Vagina (tissue), 2 donors: ENCODE data around the gene PLA2G4A. TPM values are rescaled to one million over a fixed set of nuclear protein-coding genes. Genes with fewer than 3 reads are reported as not detected.
"Not testable (repeated sequence)": the region's sequence is repeated elsewhere in the genome, so short reads cannot be mapped to it uniquely, and the experiment has no call there.

ENCODE experiments used
- DNase-seq, 2 donors: peaks; one replicate each; pipeline ENCODE4 v3.0.0-alpha.2; 2017; ENCODE audit errors: extremely low spot score in 2 of 2
- H3K27ac ChIP-seq: fragments of 200-600 bp; sonication (generic); one replicate; pipeline ENCODE4 v1.5.1; 2019
- H3K27me3 ChIP-seq: fragments of 200-600 bp; sonication (generic); one replicate; pipeline ENCODE4 v1.5.1; 2019
- H3K36me3 ChIP-seq, 2 donors: fragments of 200-600 bp; sonication (generic); one replicate each; pipeline ENCODE4 v1.5.1; 2017 to 2019
- H3K4me1 ChIP-seq: fragments of 200-600 bp; sonication (generic); one replicate; pipeline ENCODE4 v1.5.1; 2019
- H3K4me3 ChIP-seq, 2 donors: fragments of 200-600 bp; sonication (generic); 1 replicate in 1 of 2; 2 replicates in 1 of 2; pipeline ENCODE4 v1.5.1; 2016 to 2019
- H3K9me3 ChIP-seq: fragments of 200-600 bp; sonication (generic); one replicate; pipeline ENCODE4 v1.5.1; 2019
- POLR2A ChIP-seq, 2 donors: fragments of 450-650 bp; IDR thresholded peaks; one replicate each; pipeline ENCODE4 v1.6.1; 2017; ENCODE audit warnings: antibody characterized with exemption in 2 of 2, mild to moderate bottlenecking in 2 of 2, moderate library complexity in 2 of 2
- POLR2AphosphoS5 ChIP-seq, 2 donors: sonication (generic); formaldehyde crosslinking; IDR thresholded peaks; one replicate each; pipeline ENCODE4 v1.9.0; 2017; ENCODE audit warnings: antibody characterized with exemption in 2 of 2, mild to moderate bottlenecking in 2 of 2, low read depth in 1 of 2; ENCODE audit not compliant: insufficient read depth in 1 of 2
- intact Hi-C: fragments of 100-400 bp; cut with DNase I; formaldehyde crosslinking; loops from one replicate; pipeline ENCODE4 v1.15.1; 2023
- total RNA-seq: library from RNA; depleted of rRNA; stranded (reverse); fragments of >200 nt; gene quantifications from one replicate; pipeline ENCODE4 v1.2.3, GENCODE V29; 2016
- TF ChIP-seq, protein P1 (sequence below), 3 experiments: fragments of 450-650 bp in 2 of 3; fragments of 200-600 bp in 1 of 3; sonication (generic) in 1 of 3; IDR thresholded peaks; one replicate each; pipeline ENCODE4 v1.5.1; 2017 to 2019; ENCODE audit warnings: antibody characterized with exemption in 3 of 3, mild to moderate bottlenecking in 2 of 3, moderate library complexity in 2 of 3

PLA2G4A gene
- total RNA-seq, 1 donor from 2014 or later, result 12.5 TPM

- H3K27me3 ChIP-seq, H3K27ac ChIP-seq, H3K36me3 ChIP-seq, intact Hi-C loops, H3K4me1 ChIP-seq, DNase-seq, H3K9me3 ChIP-seq, H3K4me3 ChIP-seq: not testable (repeated sequence)
These were observed 94.1 kb downstream of the PLA2G4A start for GRCh38 chr1:186922814-186923213.

GRCh38 chr1:186923486-186923885 is 94.7 kb downstream of the PLA2G4A start:
- intact Hi-C loops, result no loop called here
- no peaks in the 10 kb centered on the region for H3K27me3 ChIP-seq
- no peaks in the 10 kb centered on the region for H3K36me3 ChIP-seq
- DNase-seq, result no peak
- H3K27ac ChIP-seq, result no peak overlapping the region
- H3K4me1 ChIP-seq, result no peaks in the 10 kb centered on the region
- H3K4me3 ChIP-seq, result no peak overlapping the region
- H3K9me3 ChIP-seq, result no peaks in the 10 kb centered on the region
- TF ChIP-seq POLR2AphosphoS5 (IDR thresholded peaks at IDR 0.05; ENCODE audit: insufficient read depth in 1 of 2, low read depth in 1 of 2) (no peak), POLR2A (IDR thresholded peaks at IDR 0.05) (no peak)
- TF ChIP-seq, protein P1, sequence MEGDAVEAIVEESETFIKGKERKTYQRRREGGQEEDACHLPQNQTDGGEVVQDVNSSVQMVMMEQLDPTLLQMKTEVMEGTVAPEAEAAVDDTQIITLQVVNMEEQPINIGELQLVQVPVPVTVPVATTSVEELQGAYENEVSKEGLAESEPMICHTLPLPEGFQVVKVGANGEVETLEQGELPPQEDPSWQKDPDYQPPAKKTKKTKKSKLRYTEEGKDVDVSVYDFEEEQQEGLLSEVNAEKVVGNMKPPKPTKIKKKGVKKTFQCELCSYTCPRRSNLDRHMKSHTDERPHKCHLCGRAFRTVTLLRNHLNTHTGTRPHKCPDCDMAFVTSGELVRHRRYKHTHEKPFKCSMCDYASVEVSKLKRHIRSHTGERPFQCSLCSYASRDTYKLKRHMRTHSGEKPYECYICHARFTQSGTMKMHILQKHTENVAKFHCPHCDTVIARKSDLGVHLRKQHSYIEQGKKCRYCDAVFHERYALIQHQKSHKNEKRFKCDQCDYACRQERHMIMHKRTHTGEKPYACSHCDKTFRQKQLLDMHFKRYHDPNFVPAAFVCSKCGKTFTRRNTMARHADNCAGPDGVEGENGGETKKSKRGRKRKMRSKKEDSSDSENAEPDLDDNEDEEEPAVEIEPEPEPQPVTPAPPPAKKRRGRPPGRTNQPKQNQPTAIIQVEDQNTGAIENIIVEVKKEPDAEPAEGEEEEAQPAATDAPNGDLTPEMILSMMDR (IDR thresholded peaks at IDR 0.05), result no peak

DNA sequence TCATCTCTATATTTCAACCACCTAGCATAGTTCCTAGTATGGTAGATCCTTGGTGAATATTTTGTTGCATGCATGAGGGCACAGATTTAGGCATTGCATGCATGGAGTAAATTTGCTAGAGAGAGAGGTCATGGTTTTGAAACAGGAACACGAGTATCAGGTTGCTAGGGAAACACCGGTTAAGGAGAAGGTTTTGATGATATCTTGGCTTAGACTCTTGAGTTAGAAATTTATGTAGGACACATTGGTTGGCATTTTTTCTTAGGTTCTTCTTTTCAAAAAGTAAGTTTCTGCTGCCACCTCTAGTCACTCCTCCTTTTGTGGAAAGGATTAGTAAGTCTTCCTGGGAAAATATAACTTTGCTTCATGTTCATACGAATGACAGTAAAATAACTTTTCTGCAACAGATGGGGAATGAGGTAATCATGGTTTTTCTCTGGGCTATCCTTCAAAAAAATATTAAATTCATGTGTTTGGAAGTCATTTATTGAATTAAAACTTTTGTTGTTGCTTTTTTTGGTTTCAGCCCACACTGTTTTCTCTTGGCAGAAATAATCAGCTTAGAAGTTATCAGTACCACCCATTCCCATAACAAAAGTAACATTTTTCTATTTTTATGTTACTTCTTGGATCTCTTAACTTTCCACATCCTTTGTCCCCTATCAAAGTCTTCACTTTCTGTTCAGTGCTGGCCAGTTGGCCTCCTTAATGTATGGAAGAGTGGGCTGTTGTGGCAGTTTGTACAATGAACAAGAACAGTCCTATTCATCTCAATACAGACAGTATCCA is 97.3 kb downstream of the PLA2G4A start:
- no peaks in the 10 kb centered on the region for H3K36me3 ChIP-seq
- peak overlapping the region; percentile 42 for H3K27ac ChIP-seq
- no peaks in the 10 kb centered on the region for H3K4me1 ChIP-seq
- no peak overlapping the region for H3K4me3 ChIP-seq
- DNase-seq, result no peak
- TF ChIP-seq, protein P1 (IDR thresholded peaks at IDR 0.05), result no peak
- no peak for TF ChIP-seq POLR2AphosphoS5 (IDR thresholded peaks at IDR 0.05; ENCODE audit: insufficient read depth in 1 of 2, low read depth in 1 of 2)
- TF ChIP-seq POLR2A (IDR thresholded peaks at IDR 0.05), result no peak
- intact Hi-C loops, result no loop called here
- H3K27me3 ChIP-seq, result no peaks in the 10 kb centered on the region
- H3K9me3 ChIP-seq, result no peaks in the 10 kb centered on the region

GRCh38 chr1:186927884-186928283 is 99.1 kb downstream of the PLA2G4A start:
- Histone ChIP-seq H3K4me3 (no peak overlapping the region), H3K36me3 (no peaks in the 10 kb centered on the region), H3K4me1 (no peaks in the 10 kb centered on the region), H3K27me3 (no peaks in the 10 kb centered on the region), H3K27ac (no peak overlapping the region), H3K9me3 (no peaks in the 10 kb centered on the region)
- TF ChIP-seq POLR2AphosphoS5 (IDR thresholded peaks at IDR 0.05; ENCODE audit: insufficient read depth in 1 of 2, low read depth in 1 of 2), result no peak
- intact Hi-C loops, result no loop called here
- no peak for DNase-seq

GRCh38 chr1:186930238-186930637 is 101.5 kb downstream of the PLA2G4A start:
- H3K27ac ChIP-seq, result no peak overlapping the region
- TF ChIP-seq, protein P1 (IDR thresholded peaks at IDR 0.05), result no peak
- TF ChIP-seq POLR2AphosphoS5 (IDR thresholded peaks at IDR 0.05; ENCODE audit: insufficient read depth in 1 of 2, low read depth in 1 of 2), result no peak

GRCh38 chr1:186937016-186937670 is 108.4 kb downstream of the PLA2G4A start:
- Histone ChIP-seq H3K27ac (peak overlapping the region; percentile 3), H3K9me3 (no peaks in the 10 kb centered on the region), H3K27me3 (no peaks in the 10 kb centered on the region), H3K4me3 (no peak overlapping the region), H3K4me1 (peaks cover 6% of the 10 kb centered on the region), H3K36me3 (no peaks in the 10 kb centered on the region)
- DNase-seq, result no peak
- intact Hi-C loops, result no loop called here
- no peak for TF ChIP-seq POLR2AphosphoS5 (IDR thresholded peaks at IDR 0.05; ENCODE audit: insufficient read depth in 1 of 2, low read depth in 1 of 2)

More at GRCh38 chr1:186930238-186930637, 101.5 kb downstream of the PLA2G4A start:
- Histone ChIP-seq H3K36me3 (no peaks in the 10 kb centered on the region), H3K4me3 (no peak overlapping the region), H3K27me3 (no peaks in the 10 kb centered on the region), H3K4me1 (no peaks in the 10 kb centered on the region), H3K9me3 (no peaks in the 10 kb centered on the region)
- intact Hi-C loops, result no loop called here
- DNase-seq, result no peak
